Measurements from ENCODE around the gene DTX4. TPM values are rescaled to one million over a fixed set of nuclear protein-coding genes. Genes with fewer than 3 reads are reported as not detected.

The DTX4 gene
- polyA plus RNA-seq, 4 donors: 42.0 to 52.5 (median 45.3) TPM

DNA sequence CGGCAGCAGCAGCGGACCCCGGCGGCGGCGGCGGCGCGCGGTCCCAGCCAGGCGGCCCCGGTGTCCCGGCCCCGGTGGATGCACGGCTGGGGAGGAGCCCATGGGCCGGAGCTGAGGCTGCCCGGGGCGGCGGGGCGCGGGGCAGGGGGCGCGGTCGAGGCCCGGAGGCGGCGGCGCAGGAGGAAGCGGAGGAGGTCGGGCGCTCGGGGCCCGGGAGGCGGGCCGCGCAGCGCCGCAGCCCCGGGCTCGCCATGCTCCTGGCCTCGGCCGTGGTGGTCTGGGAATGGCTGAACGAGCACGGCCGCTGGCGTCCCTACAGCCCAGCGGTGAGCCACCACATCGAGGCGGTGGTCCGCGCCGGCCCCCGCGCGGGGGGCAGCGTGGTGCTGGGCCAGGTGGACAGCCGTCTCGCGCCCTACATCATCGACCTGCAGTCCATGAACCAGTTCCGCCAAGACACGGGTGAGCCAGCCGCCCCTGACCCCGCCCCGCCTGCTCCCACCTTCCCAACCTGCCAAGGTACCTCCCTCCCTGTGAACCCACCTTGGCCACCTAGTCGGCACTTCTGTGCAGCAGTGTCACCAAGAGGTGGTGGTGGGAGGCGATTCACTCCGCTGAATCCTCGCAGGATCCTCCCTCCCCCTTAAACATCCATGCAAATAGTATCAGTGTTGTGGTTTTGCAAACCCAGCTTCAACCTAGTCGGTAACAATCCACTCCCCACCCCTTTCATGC lies 580 bp downstream of the DTX4 start:
- no peak for DNase-seq (ENCODE audit: low read depth in 4 of 4, low spot score in 3 of 4)

DNA sequence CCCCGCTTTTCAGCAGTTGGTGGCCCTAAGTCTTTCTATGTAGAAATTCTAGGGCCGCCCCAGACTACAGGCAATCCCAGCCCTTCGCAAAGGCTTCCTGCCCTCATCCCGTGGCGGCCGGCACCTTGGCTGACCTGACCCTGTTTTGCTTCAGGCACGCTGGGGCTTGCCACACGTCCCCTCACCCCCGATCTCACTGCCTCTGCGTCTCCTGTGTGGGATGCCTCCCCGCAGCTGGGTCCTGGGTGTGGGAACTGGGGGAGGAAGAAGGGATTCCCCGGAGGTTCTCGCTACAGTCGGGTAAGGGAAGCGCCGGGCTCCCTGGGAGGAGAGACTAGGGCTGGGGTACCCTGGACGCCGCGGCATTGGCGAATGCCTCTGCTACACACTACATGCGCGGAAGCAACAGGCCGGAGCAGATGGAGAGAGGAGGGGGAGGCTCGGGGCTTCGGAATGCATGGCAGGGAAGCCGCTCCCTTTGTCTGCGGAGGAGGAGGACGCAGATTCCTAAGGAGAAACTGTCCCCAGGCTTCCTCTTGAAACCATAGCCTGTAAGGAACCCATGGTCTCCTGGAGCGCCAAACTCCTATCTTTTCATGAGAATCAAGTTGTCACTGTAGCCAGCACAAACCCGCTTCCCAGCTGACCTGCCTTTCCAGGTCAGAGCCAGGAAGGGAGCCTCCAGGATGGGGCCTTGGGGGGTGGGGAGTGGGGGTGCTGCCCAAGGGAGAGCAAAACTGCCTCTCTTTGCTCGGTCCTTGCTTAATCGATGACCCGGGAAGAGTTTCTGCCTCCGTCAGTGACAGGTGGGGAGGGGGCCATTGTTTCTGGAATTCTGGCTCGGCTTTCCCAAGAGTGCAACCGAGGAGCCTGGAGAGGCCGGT lies 1.4 kb downstream of the DTX4 start:
- DNase-seq (ENCODE audit: low read depth in 4 of 4, low spot score in 3 of 4): peak in 2 of 4 donors; percentile 38 to 54

DNA sequence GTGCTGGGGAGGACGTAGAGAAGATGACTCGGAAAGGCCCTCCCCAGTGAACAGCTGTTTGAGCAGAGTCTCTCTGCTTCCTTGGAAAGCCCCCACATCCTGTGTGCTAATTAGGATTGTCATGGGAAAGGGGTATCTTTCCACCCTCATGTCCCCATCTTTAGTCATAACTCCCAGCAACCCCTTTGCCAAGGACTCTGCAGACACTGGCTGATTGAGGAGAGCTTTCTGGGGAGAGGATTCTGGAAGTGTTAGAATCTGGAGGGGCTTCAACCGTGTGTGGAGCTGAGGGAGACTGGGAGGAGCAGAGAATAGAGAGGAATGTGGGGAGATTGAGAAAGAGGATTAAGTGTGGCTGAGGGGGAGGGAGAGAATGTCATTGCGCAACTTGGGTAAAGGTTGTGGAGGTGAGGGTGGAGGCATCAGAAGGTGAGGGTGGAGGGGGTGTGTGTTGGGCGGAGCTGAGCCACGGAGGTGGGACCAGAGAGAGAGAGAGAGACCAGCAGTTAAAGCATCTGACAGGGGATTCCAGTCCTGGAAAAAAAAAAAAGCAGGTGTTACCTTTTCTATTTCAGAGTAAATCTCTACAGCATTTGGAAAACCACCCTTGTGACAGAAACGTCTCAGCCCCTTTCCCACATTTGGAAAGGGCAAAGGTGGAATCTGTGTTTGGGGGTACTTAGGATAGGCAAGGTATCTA lies 2.2 kb downstream of the DTX4 start:
- no peak for DNase-seq (ENCODE audit: low read depth in 4 of 4, low spot score in 3 of 4)

DNA sequence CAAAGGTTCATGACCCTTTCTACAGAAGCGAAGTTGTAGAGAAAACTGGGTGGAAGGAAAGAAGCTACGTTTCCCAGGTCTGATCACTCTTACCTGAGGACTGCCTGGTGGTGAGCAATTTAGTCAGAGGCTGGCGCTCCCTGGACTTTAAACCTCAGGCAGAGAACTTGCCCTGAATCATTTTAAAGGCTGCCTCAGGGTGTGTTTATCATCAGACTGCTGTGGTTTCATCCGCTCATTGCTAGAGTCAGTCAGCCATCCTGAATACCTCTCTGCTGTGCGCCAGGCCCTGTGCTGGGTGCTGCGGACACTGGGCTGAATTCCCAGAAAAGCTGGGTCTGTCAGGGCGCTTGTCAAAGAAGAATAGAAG lies 2.7 kb downstream of the DTX4 start:
- DNase-seq (ENCODE audit: low read depth in 4 of 4, low spot score in 3 of 4): no peak

DNA sequence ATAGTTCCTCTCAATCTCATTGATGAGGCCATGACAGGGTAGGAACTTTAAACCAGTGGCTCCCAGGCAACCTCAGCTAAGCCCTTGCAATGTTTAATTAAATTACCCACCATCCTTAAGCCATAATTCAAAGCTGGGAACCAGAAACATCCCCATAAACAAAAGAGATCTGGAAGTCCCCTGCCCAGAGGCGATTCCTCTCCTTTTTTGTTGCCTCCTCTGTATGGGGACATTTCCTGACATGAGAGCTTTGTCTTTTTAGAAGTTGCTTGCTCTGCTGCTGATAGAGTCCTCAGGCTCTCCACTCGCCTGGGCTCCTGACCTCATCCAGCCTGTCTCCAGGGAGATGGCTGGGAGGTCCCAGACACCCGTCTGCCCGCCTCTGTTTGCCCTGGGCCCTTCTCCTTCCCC lies 3.2 kb downstream of the DTX4 start:
- DNase-seq (ENCODE audit: low read depth in 4 of 4, low spot score in 3 of 4): no peak

DNA sequence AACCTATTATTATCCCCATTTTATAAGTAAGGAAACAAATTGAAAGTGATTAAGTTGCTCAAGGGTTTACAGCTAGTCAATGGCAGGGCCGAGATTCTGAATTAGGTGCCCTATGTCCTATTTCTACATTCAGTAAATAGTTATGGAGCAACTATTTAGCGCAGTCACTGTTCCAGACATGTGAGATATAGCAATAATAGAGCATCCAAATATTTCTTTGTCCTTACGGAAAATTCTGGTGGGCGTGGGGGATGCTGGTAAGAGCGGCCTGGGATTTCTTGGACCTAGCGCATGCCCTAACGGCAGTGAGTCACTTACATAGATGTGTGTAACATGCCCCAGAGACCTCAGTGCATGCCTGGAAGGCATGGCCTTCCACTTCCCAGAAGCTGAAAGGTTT lies 4.4 kb downstream of the DTX4 start:
- no peak for DNase-seq (ENCODE audit: low read depth in 4 of 4, low spot score in 3 of 4)

DNA sequence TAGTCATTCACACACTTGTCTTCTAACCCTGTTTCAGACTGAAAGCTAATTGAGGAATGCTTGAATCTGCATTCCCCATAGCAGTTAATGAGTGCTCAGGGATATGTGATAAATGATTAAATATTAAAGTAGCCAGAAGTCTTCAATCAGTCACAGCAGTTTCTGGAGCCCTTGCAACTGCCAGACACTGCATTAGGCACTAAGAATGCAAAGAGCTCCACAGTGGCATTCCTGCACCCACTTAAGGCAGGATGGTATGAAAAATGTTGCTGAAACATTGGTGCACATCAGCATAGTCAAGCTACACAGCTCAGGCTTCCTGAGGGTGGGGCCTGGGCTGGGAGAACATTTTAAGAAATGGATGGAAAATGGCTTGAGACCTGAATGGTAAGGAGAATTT lies 6.5 kb downstream of the DTX4 start:
- DNase-seq (ENCODE audit: low read depth in 4 of 4, low spot score in 3 of 4): no peak

DNA sequence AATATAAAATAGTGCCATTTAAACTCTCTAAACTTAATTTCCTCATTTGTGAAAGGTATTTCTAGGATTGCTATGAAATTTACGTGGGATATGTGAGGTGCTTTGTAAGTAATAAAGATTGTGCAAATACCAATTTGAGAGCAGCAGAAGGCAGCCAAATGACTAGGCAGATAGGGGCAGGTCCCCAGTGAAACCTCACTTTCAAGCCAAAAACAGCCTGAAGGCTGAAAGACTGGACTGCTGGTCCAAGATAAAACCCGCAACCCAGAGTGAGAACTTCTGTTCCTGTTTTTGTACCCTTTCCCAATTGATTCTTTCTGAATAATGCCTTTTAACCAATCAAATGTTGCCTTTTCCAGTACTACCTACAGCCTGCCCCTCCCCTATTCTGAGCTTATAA lies 7.2 kb downstream of the DTX4 start:
- no peak for DNase-seq (ENCODE audit: low read depth in 4 of 4, low spot score in 3 of 4)

DNA sequence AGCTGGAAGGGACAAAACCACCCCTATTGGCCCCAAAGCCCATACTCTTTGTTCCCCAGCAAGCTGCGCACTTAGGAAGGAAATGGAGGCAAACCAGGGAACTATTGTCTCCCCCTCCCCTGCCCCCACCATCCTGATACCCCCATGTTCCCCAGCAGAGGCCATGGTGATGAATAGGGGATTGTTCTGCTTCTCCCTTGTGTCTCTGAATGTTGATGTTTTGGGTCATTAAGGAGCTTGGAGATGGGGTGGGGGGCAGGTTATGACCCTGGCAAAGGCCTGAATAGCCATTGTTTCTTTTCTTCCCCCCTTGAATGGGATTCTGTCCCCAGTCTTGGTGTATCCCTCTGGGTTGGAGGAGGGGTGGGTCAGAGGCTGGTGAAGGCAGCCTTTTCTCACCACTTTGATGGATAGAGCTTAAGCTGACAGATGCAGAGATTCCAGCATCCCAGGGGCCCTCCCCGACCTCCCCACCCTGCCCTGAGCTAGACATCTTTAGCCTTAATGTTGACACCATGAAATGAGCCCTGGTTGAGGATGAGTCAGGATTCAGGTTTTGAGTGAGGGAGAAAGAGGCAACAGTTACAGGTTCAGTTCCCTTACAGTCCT lies 8.3 kb downstream of the DTX4 start:
- DNase-seq (ENCODE audit: low read depth in 4 of 4, low spot score in 3 of 4): no peak

DNA sequence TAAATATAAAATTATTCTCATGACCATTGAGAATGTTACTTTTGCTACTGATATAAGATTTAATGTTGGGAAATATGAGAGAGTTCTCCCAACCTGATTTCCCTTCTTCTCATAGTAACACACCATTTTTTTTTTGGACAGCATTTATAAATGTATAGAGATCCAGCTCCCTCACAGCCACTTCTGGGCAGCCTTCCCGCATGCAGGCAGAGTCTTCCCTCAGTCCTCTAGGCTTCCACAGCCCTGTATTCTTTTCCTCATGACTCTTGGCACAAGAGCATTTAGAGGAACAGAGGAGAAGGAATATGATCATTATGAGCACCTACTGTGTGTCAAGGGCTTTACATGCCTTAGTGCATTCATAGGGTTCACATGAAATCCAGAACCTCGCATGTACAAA lies 9.0 kb downstream of the DTX4 start:
- DNase-seq (ENCODE audit: low read depth in 4 of 4, low spot score in 3 of 4): no peak

DNA sequence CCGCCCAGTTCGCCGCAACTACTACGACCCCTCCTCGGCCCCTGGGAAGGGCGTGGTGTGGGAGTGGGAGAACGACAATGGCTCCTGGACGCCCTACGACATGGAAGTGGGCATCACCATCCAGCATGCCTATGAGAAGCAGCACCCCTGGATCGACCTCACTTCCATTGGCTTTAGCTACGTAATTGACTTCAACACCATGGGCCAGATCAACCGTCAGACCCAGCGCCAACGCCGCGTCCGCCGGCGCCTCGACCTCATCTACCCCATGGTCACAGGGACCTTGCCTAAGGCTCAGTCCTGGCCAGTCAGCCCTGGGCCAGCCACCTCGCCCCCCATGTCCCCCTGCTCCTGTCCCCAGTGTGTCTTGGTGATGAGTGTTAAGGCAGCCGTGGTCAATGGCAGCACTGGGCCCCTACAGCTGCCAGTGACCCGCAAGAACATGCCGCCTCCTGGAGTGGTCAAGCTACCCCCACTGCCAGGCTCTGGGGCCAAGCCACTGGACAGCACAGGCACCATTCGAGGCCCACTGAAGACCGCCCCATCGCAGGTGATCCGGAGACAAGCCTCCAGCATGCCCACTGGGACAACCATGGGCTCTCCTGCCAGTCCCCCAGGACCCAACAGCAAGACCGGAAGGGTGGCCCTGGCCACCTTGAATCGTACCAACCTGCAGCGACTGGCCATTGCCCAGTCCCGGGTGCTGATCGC lies 10.0 kb downstream of the DTX4 start:
- no peak for DNase-seq (ENCODE audit: low read depth in 4 of 4, low spot score in 3 of 4)

DNA sequence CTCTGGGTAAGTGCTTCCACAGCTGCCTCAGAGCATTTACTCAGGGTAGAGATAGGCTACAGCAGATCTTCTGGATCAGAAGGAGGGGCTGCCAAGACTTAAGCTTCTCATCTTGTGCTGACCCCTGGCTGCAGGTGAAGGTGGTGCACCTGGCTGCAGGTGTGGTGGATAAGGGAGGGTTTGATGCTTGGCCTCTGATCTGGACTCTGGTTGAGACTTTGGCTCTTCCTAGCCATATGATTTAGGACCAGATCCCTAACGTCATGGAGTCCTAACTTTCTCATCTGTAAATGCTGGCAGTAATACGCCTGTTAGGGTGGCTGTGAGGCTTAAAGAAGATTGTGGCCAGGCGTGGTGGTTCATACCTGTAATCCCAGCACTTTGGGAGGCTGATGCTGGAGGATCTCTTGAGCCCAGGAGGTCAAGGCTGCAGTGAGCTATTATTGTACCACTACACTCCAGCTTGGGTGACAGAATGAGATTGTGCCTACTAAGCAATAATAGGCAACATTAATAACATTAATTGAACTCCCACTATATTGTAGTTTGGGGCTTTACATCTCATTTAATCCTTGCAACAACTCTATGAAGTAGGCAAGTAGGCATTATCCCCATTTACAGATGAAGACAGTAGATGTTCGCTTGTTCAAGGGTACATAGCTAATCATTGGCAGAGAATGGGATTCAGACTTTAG lies 10.7 kb downstream of the DTX4 start:
- no peak for DNase-seq (ENCODE audit: low read depth in 4 of 4, low spot score in 3 of 4)

DNA sequence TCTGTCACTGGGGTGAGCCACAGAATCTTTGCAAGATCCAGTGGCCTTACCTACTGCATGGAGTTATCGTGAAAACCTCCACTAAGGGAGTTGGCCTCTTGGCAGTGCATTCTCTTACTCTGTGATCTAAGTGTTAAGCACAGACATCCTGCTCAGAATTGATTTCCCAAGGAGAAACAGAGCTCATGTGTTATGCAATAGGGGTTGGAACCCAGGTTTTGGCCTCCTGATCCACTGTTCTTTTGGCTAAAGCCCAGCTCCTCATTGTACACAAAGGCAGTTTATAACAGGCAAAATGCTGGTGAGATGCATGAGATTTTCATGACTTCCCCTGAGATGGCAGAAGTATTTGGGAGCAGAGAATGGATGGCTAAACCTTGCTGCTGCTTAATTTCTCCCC lies 11.8 kb downstream of the DTX4 start:
- no peak for DNase-seq (ENCODE audit: low read depth in 4 of 4, low spot score in 3 of 4)

DNA sequence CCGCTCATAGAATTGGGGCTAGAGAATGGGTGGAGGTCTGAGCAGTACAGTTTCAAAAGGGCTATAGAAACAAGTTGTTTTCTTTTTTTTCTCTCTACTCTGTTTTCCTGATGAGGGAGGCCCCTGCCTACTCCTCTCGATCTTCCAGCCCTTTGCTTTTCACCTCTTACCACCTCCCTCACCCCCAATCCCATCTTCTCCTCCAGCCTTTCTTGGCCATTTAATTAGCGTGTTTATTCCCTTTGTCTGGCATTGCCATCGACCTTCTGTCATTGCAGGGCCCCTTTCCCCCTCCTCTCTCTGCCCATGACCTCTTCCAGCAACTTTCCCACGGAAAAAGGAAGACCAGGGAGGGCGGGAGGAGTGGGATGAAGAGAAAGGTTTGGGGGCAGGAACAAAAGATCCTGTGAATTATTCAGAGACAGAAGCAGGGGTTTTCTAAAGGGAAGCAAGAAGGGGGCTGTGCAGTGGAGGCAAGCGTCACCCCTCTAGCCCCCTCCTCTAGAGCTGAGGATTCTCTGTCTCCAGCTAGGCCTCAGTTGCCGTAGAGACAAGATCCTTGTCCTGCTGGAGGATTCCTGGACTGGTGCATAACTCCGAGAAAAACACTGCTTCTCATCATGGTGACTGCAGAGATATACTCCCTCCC lies 12.9 kb downstream of the DTX4 start:
- no peak for DNase-seq (ENCODE audit: low read depth in 4 of 4, low spot score in 3 of 4)

DNA sequence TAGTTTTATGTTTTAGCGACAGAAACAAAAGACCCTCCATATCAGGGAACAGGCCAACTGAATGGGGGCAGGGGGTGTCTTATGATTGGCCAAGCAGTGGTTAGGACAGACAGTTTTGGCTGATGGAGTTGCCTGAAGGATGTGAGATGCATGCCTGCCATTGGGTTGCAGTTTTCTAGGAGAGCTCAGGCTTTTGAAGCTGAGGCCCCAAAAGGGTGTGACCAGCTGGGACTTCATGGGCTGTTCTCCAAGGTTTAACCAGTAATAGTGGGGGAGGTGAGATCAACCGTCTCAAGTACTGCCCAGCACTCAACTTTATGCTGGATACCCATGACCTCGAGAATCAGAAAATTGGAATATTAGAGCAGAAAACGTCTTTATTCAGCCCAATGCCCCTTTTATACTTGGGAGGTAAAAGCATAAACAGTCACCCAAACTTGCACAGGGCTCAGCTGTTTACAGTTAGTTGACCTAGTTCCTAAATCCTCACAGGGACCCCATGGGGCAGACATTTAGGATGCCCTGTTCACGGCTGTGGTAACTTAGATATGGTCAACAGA lies 13.5 kb downstream of the DTX4 start:
- DNase-seq (ENCODE audit: low read depth in 4 of 4, low spot score in 3 of 4): no peak

DNA sequence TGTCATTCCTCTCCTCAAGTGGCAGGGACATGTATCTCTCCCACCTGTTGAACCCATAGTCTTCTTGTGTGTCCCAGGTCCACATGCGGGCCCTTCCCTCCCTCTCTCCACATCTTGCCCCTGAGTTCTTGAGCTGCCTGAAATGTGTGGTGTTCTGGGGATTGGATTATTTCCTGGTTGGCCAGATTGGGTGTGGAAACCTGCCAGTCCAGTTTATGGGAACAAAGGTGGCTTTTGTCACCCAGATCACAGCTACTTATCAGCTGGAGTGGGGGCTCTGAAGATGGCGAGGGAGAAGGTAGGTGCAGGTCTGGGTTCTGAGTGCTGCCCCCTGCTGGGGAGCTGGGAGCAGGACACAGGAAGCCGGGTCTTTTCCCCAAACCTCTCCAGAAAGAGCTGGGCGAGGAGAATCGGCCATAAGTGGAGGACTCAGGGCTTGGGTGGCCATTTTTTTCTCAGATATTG lies 14.2 kb downstream of the DTX4 start:
- DNase-seq (ENCODE audit: low read depth in 4 of 4, low spot score in 3 of 4): no peak

DNA sequence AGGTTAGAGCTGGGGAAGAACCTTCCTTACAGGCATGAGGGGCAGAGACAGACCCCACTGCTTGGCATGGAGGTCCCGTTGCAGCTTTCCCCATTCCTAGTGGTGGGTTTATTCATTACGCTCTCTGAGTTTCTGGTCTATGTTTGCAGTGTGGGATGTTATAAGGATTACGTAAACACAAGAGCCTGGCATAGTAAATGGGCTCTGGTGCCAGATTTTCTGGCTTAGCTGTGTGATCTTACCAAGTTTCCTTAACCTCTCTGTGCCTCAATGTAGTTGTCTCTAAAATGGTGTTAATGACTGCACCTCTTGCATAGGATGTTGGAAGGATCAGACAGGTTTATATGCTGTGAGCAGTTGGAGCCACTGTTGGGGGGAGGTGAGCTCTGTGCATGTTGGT lies 15.1 kb downstream of the DTX4 start:
- no peak for DNase-seq (ENCODE audit: low read depth in 4 of 4, low spot score in 3 of 4)

DNA sequence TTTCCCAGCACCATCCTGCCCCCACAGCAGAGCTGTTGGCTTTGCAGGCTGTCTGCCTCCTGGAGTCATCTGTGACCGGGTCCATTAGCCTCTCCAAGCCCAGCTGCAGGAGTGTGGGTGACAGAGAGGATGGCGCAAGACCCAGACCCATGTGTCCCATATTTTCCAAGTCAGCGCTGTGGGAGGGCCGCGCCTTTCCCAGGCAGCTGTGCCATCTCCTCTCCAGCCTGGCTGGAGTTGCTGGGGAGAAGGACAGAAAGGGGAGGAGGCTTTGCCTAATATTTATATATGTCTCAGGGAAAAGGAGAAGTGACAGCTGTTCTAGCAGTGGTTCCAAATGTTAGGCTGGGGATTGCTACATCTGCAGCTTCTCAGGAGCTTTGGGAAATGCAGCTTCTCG lies 15.7 kb downstream of the DTX4 start:
- DNase-seq (ENCODE audit: low read depth in 4 of 4, low spot score in 3 of 4): peak in 1 of 4 donors; percentile 48

DNA sequence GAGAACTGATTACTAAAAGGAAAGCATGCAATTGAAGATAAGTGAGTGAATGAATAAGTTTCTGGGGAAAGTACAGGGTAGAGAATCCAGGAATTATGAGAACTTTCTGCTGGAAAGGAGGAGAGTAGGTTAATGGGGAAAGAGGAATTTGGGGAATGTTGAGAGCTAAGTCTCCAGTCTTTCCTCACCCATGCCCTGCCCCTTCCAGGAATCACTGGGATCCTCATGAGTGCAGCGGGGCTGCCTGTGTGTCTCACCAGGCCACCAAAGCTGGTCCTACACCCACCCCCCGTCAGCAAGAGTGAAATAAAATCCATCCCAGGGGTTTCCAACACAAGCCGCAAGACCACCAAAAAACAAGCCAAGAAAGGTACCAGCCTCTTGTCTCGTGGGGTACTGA lies 17.0 kb downstream of the DTX4 start:
- DNase-seq (ENCODE audit: low read depth in 4 of 4, low spot score in 3 of 4): no peak
